Right lobe of liver (tissue), 4 donors: ENCODE results near the gene SYCP2.

Experiments
- CTCF ChIP-seq, 4 donors: fragments of 200-600 bp in 3 of 4; fragments of 450-650 bp in 1 of 4; IDR thresholded peaks; one replicate each; pipeline versions ENCODE4 v1.5.1 to v1.8.0; 2016 to 2022; ENCODE audit warnings: antibody characterized with exemption in 4 of 4, mild to moderate bottlenecking in 2 of 4
- POLR2A ChIP-seq: fragments of 450-650 bp; IDR thresholded peaks from one replicate; pipeline ENCODE4 v1.6.1; 2017; ENCODE audit warnings: antibody characterized with exemption, mild to moderate bottlenecking
- donor health status: DM: no; HTN: no; CAD: no.
- donor health status: DM: no; HTN: no; CAD: no.
- donor health status: DM: no; HTN: yes; CAD: no.

- no peak for TF ChIP-seq CTCF (IDR thresholded peaks at IDR 0.05)
- TF ChIP-seq POLR2A, result no peak
These were observed 12.5 kb downstream of the SYCP2 start for GRCh38 chr20:59920944-59921343.
